Thyroid gland (tissue), 4 donors: ENCODE measurements around the gene DUS1L.

Experiments used
- POLR2A ChIP-seq, 2 donors: fragments of 450-650 bp; IDR thresholded peaks; one replicate each; pipeline ENCODE4 v1.6.1; 2017; ENCODE audit warnings: antibody characterized with exemption in 2 of 2, mild to moderate bottlenecking in 2 of 2, moderate library complexity in 1 of 2
- TF ChIP-seq, protein P1 (sequence below), 6 experiments: fragments of 200-600 bp in 3 of 6; fragments of 450-650 bp in 3 of 6; sonication (generic) in 3 of 6; IDR thresholded peaks; one replicate each; pipeline ENCODE4 v1.5.1; 2016 to 2019; ENCODE audit warnings: antibody characterized with exemption in 6 of 6, mild to moderate bottlenecking in 2 of 6, inconsistent platforms in 1 of 6, moderate library complexity in 1 of 6

DNA sequence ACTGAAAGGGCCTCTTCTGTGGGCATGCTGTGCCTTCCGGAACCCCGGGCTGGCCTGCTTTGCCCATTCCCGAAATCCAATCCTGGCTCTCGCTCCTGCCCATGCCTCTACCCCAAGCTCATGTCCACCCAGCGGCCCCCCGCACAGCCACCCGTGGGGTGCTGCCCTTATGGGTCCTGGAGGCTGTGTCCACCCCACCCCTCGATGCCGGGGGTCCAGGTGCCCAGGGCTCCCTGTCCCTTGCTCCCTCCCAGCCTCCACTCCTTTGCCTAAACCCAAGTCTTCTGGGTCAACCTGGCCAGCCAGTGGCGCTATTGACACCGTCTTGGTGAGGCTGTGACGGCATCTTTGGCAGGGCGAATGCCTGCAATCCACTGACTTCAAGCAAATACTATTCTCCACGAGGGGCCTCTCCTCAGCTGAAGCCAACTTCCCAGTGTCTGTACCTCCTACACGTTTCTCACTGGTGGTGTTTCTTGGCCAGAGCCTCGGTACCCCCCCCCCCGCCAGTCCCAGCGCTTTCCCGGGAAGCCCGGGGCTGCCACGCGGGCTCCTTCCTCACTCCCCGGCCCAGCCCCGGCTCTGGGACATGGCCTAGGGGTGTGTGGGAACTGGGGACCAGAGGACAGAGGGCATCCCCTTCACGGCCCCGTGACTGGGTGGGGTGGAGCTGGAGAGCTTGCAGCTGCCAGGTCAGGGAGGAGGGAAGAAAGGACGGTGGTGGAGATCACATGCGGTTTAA lies 12.2 kb upstream of the DUS1L start:
- TF ChIP-seq POLR2A (IDR thresholded peaks at IDR 0.05) = no peak
- TF ChIP-seq, protein P1, sequence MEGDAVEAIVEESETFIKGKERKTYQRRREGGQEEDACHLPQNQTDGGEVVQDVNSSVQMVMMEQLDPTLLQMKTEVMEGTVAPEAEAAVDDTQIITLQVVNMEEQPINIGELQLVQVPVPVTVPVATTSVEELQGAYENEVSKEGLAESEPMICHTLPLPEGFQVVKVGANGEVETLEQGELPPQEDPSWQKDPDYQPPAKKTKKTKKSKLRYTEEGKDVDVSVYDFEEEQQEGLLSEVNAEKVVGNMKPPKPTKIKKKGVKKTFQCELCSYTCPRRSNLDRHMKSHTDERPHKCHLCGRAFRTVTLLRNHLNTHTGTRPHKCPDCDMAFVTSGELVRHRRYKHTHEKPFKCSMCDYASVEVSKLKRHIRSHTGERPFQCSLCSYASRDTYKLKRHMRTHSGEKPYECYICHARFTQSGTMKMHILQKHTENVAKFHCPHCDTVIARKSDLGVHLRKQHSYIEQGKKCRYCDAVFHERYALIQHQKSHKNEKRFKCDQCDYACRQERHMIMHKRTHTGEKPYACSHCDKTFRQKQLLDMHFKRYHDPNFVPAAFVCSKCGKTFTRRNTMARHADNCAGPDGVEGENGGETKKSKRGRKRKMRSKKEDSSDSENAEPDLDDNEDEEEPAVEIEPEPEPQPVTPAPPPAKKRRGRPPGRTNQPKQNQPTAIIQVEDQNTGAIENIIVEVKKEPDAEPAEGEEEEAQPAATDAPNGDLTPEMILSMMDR (IDR thresholded peaks at IDR 0.05) = no peak
